GM19035 (cell line): ENCODE measurements around the gene FAM222B.
"Not testable (repeated sequence)": the region's sequence is repeated elsewhere in the genome, so short reads cannot be mapped to it uniquely, and the experiment has no call there.

Source experiments
- ATAC-seq: cut with Tn5 transposase; IDR thresholded peaks from one replicate; pipeline ENCODE4 v1.9.1; 2021; ENCODE audit not compliant: unreplicated experiment

The FAM222B gene, protein sequence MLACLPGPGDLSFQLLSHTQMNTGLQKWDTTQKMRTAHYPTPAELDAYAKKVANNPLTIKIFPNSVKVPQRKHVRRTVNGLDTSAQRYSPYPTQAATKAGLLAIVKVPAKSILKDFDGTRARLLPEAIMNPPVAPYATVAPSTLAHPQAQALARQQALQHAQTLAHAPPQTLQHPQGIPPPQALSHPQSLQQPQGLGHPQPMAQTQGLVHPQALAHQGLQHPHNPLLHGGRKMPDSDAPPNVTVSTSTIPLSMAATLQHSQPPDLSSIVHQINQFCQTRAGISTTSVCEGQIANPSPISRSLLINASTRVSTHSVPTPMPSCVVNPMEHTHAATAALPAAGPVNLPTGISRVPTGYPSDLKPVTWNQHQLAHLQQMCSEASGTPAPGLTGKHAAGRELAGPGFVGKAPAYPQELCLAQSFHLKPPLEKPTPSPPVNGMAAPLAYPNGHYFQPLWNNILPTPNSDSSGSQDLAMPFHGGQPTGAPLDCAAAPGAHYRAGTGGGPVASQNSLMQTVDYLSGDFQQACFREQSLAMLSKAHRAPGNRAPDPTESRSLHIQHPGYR

DNA sequence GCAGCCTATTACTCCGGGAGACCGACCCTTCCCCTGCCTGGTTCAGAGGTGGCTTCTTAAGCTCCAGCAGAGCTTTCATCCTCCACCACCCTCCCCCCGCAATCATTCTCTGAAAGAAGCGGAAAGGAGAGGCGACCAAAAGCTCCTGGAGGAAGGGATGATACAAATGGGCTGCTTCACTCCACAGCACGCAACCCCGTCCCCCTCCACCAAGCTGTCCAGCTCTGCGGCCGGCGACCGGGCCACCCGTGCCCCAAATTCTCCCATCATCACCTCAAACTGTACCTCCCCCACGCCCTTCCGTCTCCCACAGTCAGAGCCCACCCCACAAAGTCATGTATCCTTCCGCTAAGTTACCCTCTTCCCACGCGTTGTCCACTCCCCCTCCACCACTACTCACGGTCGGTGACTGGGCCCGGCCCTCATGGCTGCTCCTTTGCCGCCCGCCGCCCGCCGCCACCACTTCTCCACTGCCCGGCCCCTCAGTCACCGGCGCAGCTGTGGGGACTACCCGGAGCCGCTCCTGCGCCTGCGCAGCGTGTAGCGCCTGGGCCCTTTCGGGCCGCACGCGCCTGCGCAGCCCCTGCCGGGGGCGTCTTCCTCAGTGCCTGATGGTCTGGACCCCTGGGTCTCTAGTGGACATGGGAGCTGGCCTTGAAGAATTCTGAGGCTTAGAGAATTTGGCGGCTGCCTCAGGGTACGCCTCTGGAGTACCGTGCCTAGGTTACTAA, at the start of gene FAM222B:
Gene FAM222B (minus strand): TSS at position 509 of the 731 bp plus-strand sequence. CDS start 76,123 bp downstream, outside the sequence.
- peak; percentile 86 for ATAC-seq

DNA sequence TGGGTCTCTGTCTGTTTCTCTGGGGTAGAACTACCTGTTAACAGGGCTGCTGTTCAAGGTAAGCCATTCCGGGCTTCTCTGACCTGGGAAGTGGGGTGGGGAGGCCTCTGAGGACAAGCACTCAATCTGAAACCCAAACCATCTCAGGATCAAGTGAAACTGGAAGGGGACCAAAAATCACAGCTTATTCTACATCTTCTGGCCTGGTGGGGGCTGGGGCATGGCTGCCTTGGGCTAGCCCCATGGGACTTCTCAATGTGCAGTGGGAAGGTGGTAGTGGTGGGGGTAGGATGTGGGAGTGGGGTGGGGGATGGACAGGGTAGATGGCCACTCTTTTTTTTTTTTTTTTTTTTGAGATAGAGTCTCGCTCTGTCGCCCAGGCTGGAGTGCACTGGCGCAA, 49.4 kb upstream of the FAM222B start:
- no peak for ATAC-seq

DNA sequence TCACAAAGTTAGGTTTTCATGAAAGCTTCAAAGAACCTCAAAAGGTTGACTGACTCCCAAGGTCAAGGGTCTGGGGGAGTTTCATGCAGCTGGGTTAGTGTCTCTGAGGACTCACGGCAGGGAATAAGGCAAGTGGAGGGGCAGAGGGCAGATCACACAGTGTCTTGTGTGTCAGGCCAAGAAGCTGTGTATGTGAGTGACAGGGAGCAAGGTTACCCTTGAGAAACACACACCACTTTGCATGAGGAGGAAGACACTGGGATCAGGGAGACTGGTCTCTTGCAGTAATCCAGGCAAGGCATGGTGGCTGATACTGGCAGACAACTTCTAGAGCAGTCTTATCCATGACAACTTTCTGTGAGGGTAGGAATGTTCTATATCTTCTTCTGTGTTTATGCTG, 48.6 kb upstream of the FAM222B start:
- no peak for ATAC-seq

DNA sequence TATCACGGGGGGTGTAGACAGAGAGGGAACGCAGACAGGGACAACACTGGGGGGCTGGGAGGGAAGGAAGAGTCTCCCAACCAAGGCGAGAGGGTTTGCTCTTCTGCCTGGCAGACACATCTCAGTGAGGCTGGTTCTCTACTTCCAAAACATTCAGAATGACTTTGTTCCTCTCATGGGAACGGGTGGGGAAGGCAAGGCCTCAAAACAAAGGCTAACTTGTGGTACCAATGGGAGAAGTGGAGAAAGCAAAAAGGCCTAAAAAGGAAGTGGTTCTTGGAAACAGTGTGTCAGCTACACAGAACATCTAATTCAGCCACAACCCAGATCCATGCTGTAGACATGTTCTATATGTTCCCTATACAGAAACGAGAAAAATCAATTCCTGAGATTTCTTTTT, 47.4 kb upstream of the FAM222B start:
- ATAC-seq, result no peak

DNA sequence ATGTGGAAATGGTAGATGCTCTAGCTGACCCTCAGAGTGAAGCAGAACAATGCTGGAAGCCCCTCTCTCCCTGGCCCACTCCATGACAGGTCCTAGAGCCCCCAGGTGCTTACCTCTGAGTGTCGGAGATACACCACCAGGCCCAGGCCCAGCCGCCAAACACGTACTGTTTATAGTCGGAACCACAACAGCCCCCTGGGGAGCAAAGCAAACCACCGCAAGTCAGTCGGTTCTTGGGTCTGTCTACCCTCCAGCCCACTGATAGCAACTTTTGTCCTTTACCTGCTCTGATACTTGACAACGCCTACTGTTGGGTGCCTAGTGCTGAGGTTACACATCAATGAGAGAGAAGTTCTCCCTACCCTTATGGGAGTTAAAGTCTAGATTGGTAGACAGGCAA, 46.2 kb upstream of the FAM222B start:
- ATAC-seq, result no peak

DNA sequence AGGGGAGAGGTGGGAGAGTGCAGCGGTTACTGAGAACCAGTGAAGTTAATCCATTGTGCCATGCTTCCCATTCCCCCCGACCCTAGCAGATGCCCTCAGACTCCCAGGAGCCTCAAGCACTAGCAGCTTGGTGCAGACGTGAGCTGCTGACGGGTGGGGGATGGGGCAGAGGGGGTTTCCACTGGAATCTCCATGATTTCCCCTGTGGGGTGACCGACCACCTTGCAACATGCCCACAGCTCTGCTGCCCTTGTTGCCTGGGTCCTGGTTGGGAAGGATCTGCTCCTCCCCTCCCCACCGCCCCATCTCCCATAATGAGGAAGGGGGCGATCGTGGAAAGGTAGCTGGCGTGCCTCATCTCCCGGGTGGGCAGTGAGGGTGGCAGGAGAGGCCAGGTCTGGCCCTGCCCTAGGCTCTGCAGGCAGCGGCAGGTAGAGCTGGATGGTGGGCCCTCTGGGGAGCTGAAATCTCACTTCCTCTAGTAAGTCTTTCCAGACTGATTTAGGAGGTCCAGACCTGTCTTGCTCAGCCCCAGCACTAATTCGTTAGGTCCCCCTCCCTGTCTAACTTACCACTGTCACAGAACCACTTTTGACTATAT, 45.4 kb upstream of the FAM222B start:
- no peak for ATAC-seq

DNA sequence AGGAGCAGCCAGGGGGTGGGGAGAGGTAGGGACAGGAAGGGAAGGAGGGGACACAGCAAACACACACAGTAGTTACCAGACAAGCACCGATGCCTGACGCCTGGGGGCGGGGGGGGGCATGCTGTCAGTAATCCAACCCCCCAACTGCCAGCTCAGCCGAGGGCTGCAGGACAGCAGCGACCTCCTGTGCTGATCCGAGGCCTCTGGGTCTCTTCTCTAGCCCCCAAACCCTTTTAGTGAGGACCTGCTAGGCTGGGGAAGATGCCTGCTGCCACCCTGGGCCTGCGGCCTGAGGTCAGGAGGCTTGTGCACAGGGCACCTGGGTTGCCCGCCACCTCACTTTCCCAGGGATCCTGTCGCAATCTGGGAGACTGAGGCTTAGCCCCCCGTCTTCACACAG, 43.4 kb upstream of the FAM222B start:
- ATAC-seq, result no peak

DNA sequence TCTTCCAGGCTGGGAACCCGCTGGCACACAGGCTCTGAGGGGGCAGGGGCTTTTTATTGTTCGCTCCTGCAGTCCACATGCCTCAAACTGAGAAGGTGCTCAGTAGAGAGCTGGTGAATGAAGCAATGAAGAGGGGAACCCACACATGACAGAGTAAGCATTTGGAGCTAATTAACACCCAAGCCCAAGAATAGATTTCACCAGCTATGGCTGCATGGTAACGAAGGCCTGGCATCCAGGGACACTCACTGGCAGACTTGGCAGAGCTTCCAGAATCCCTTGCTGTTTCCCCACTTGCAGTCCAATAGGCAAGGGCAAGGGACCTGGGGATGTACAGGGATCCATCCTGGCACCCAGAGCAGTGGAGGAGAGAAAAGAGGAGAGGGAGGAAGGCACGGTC, 42.8 kb upstream of the FAM222B start:
- ATAC-seq, result no peak

DNA sequence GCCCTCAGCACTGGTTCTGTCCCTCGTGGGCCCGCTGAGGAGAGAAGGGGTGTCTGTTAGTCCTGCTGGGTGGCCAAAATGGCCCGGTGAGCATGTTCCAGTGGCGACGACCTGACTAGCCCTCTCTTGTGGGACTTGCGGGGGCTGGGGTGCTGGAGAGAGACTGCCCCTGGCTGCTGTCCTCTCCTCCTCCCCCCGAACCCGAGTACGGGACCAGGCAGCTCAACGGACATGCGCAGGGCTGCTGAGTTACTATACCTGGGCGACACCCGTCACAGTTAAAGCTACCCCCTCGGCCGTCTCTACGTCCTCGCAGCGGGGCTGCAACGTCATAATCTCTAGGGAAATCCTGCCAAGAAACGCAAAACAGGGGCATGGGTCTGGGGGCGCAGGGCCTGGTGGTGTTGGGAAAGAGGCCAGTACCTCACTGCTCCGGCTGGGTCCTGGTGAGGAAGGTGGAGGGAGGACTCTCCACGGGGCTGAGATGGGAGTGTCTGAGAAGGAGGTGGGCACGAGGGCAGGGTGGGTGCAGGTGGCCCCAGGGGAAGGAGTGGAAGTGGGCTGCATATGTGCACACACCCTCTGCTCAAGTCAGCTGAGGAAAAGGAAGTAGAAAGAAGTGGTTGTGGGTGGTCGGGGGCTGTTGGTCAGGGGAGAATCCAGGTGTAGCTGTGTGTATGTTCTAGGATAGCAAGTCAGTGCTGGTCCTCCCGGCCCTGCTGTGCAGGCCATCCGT, 41.5 kb upstream of the FAM222B start:
- ATAC-seq, result no peak

DNA sequence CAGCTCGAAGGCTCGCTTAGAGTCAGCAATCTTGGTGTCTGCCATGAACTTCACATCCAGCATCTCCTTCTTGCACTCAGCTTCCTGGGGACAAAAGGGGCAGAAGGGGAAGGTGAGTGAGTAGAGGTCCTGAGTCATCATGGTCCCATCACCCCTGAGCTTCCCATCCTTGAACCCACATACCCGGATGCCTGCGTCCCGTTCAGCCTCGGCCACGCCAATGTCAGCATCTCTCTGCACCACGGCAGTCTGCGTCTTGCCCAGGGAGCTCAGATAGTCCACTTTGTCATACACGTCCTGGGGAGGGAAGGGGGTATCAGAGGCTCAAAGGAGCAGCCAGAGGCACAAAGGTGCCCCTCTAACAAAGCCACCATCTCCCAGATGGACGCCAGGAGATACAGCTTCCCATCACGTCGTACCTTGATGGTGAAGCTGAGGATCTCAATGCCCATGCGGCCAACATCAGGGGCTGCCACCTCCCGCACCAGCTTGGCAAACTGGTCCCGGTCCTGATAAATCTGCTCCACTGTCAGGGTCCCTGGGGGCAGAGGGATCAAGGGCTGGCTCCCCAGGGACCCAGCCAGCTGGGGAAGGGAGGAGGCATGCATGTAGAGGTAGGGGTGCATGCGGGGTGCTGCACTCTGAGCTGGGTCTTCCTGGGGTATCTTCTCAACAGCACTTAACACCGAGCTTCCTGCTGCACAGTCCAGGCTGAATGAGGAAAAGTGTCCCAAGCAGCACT, 39.7 kb upstream of the FAM222B start:
- ATAC-seq, result no peak

DNA sequence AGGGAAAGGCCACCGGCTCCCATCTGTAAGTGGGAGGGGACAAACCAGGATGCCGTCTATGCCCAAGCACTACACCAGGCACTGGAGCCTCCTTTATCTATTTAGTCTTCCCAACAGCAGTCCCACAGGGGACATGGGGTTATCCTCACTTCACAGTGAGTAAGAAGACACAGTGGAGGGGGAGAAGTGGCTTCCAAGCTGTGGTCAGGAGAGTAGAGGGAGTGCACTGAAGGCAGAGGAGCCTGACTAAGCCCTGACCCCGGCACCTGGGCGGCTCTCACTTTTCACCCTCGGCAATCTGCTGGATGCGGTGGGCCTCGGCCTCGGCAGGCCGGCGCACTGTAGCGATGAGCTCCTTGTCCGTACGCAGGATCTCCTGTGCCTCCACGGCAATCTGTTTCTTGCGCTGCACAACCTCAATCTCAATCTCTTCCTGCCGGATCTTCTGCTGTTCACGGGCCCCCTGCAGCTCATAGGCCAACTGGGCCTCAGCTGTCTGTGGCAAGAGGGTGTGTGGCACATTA, 39.0 kb upstream of the FAM222B start:
- no peak for ATAC-seq

DNA sequence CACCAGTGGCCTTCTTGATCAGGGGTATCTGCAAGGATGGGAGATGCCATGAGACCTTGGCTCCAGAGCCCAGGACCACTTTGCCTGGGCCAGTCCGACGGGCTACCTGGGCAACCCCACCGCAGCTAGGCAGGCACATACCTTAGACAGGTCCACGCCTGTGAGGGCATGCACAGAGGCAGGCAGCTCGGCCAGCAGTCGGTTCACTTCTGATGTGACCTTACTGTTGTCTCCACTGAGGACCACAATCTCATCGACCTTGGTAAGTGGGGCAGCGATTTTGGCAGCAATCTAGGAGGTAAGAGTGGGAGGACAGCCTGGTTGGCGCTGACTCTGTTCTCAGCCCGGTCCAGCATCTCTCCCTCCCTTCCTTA, 38.0 kb upstream of the FAM222B start:
- no peak for ATAC-seq

DNA sequence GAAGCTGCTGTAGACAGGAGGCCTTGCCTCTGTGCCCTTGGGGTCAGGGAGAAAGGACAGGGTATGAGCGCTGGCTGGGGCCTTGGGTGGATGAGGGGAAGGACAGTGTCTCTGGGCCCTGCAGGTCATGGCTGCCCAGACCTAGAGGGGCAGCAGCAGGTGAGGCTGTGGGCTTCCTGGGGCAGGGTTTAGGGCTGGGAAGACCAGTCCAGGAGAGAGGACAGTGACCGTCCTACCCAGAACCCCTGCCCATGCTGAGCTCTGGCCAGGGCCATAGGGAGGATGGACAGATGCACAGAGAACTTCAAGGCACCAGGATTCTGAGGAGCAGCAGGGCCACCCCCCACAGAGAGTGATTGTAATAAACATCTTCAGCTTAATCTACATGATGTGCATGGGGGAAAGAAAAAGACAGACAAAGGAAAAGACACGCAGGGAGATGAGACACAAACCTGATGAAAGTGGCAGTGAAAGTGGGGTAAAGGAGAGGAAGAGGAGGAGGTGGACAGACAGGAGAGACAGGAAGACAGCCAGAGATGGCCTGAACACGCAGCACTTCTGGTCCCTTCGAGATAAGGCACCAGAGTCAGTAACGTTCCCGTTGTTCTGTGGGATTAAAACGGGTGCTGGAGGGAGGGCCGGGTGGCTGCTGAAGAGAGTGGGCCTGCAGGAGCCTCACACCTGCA, 37.4 kb upstream of the FAM222B start:
- ATAC-seq, result no peak

DNA sequence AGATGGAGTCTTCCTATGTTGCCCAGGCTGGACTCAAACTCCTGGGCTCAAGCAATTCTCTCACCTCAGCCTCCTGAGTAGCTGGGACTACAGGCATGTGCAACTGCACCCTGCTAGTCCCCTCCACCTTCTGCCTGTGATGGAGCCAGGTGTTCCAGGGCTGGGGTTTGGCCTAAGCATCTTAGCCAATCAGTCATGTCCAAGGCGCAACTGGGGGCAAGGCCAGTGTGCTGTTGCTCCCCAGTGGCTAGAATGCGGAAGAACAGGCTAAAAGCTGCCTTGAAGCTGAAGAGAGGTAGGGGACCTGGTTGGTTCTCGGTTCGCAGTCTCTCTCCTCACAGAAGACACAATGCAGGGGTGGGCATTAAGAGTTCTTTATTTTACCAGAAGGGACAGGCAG, 36.4 kb upstream of the FAM222B start:
- ATAC-seq, result no peak

DNA sequence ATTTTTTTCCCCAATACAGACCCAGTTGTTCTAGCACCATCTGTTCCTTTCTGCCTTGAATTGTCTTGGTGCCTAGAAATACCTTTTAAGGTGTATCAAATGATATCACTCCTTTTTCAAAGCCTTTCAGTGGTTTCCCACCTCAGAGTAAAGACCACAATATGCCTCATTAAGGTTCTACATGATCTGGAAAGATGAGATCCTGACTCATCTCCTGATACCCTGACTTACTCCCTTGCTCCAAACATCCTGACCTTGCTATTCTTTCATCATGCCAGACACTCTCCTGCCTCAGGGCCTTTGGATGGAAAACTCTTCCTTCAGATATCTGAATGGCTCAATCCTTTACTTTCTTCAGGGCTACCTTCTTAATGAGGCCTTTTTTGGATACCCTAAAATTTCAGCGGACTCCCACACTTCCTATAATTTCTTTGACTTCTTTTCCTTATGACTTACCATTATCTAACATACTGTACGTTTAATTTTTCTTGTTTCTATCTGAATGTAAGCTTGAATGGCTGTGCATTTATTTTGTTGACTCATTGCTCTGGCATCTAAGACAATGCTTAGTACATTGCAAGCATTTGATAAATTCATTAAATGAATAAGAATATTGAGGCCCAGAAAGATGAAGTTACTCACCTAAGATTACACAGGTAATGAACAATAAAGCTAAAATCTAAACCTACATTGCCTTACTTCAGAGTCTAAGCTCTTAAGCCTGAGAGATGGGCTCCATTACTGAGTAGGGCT, 35.7 kb upstream of the FAM222B start:
- ATAC-seq, result no peak

DNA sequence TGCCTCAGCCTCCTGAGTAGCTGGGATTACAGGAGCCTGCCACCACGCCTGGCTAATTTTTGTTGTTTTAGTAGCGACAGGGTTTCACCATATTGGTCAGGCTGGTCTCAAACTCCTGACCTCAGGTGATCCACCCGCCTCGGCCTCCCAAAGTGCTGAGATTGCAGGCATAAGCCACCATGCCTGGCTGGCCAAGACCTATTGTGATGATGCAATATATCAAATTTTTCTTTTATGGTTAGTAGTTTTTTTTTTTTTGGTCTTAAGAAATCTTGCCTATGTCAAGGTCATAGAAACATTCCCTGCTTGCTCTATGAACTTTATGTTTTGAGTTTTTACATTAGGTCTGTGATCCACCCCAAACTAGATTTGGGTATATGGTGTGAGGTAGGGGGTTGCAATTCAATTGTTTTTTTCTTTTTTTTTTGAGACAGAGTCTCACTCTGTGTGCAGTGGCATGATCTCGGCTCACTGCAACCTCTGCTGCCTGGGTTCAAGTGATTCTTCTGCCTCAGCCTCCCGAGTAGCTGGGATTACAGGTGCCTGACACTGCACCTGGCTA, 34.6 kb upstream of the FAM222B start:
- not testable (repeated sequence) for ATAC-seq

DNA sequence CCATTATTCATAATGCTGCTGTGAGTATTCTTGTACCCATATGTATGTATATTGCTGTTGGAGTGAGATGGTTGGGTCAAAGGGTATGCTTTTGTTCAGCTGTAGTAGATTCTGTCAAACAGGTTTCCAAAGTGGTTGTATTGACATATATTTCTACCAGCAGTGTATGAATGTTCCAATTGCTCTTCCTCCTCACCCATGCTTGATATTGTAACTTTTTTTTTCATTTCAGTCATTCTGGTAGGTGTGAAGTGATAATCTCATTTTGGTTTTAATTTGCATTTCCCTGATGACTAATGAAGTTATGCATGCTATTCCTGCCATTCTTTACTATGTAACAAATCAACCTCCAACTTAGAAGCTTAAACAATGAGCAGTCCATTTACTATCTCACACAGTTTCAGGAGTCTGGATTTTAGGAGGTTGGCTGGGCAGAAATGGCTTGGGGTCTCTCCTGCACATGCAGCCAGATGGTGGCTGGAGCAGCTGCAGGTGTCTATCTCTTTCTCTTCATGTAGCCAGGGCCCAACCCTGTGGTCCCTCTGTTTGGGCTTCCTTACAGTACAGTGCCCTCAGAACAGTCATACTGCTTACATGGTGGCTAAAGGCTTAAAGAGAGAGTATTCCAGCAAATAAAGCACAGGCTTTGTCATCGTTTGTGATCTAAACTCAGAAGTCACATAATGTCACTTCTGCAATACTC, 33.4 kb upstream of the FAM222B start:
- no peak for ATAC-seq

DNA sequence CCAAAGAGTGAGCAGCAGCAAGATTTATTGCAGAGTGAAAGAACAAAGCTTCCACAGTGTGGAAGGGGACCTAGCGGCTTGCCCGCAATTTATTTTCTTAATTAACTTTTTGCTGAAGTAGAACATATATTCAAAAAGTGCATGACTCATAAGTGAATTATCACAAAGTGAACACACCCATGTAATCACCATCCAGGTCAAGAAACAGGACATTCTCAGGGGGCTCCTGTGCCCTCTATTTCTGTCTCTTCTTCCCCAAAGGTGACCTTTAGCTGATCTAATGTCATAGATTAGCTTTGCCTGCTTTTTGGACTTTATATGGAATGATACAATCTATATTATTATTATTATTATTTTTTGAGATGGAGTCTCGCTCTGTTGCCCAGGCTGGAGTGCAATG, 32.2 kb upstream of the FAM222B start:
- ATAC-seq, result no peak
